ENCODE results near the gene NEMP1.

NEMP1 gene

GRCh38 chr12:57097554-57097835 is 18.9 kb upstream of the NEMP1 start:
- no peak for ATAC-seq
- Mint-ChIP-seq H3K4me1 (peaks cover 91% of the 10 kb centered on the region), H3K27me3 (no peaks in the 10 kb centered on the region), H3K9me3 (no peaks in the 10 kb centered on the region), H3K27ac (no peak overlapping the region), H3K4me3 (no peak overlapping the region)
- DNase-seq, result no peak

GRCh38 chr12:57096748-57097553 is 18.4 kb upstream of the NEMP1 start:
- Mint-ChIP-seq H3K27ac (peak overlapping the region; percentile 9 to 94), H3K4me3 (no peak overlapping the region), H3K4me1 (peaks cover 91% of the 10 kb centered on the region), H3K27me3 (no peaks in the 10 kb centered on the region), H3K9me3 (no peaks in the 10 kb centered on the region)
- no peak for ATAC-seq
- DNase-seq, result no peak

DNA sequence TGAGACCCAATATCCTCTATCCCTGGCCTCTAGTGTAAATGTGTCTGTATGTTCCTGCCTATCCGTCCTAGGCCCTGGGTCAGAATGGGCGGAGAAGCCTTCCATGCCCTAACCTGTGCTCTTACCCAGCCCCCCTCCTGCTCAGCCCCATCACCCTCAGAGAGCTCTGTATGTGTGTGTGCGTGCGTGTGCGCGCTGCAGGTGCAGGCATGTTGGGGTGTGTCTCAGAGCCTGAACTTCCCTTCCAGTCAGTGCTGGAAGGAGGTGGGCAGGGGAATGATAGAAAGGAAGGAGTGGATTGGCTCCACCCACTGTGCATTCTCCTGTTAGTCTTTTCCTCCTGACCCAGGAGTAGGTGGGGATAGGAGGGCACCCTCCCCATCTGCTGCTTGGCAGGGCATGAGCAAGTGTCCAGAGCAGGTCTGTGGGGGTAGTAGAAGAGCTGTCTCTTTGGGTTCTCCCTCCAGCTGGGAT is 17.5 kb upstream of the NEMP1 start:
- ATAC-seq (no peak), DNase-seq (no peak)
- Mint-ChIP-seq H3K27me3 (no peaks in the 10 kb centered on the region), H3K9me3 (no peaks in the 10 kb centered on the region), H3K27ac (peak overlapping the region; percentile 81 to 94), H3K4me1 (peaks cover 91% of the 10 kb centered on the region), H3K4me3 (no peak overlapping the region)

DNA sequence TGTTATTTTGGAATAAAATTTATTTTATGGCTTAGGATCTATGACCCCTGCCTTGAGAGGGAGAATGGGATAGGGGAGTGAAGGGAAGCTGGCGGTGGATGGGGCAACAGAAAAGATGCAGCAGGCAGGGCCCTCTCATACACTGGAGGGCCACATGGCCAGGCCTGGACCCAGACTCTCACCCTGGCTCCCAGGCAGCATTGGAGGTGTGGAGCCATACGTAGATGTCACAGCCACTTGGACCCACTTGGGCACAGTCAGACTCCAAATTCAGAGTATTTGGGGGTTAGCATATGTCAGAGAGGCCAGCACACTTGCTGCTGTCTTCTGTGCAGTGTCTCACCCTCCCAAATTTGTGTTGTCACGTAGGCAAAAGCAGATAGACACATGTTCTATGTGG is 16.8 kb upstream of the NEMP1 start:
- Mint-ChIP-seq H3K27ac (peak overlapping the region; percentile 67 to 94), H3K27me3 (no peaks in the 10 kb centered on the region), H3K9me3 (no peaks in the 10 kb centered on the region), H3K4me3 (peak overlapping the region in 1 of 2 donors; percentile 19), H3K4me1 (peaks cover 91% of the 10 kb centered on the region)
- DNase-seq (no peak), ATAC-seq (no peak)

GRCh38 chr12:57094208-57095160 is 15.9 kb upstream of the NEMP1 start:
- DNase-seq (no peak), ATAC-seq (no peak)
- Mint-ChIP-seq H3K9me3 (no peaks in the 10 kb centered on the region), H3K27me3 (no peaks in the 10 kb centered on the region), H3K4me3 (peak overlapping the region; percentile 89 to 93), H3K27ac (peak overlapping the region; percentile 86 to 89), H3K4me1 (peaks cover 90% of the 10 kb centered on the region)

GRCh38 chr12:57093415-57094207 is 15.0 kb upstream of the NEMP1 start:
- H3K4me1 Mint-ChIP-seq, result peaks cover 82% of the 10 kb centered on the region
- peak overlapping the region; percentile 89 to 93 for H3K4me3 Mint-ChIP-seq
- no peaks in the 10 kb centered on the region for H3K27me3 Mint-ChIP-seq
- H3K9me3 Mint-ChIP-seq, result no peaks in the 10 kb centered on the region
- peak; percentile 56 for ATAC-seq
- peak overlapping the region; percentile 94 to 95 for H3K27ac Mint-ChIP-seq
- peak; percentile 67 to 72 for DNase-seq

DNA sequence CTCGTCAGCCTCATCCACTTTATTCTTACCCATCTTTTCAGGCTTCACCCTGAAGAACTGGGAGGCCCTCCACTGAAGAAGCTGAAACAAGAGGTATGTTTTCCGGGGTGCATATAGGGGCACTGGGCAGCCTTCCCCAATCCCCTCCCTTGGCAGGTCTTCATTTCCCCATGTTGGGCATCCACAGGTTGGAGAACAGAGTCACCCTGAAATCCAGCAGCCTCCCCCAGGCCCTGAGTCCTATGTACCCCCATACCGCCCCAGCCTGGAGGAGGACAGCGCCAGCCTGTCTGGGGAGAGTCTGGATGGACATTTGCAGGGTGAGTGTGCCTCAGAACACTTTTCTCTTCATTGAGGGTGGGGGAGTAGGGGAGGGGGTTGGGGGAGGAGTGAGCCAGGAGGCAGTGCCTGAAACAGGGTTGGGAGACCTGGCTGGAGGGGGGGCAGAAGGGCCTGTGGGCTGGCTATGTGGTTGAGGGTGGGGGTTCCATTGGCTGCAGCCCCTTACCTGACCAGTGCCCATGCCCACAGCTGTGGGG is 14.4 kb upstream of the NEMP1 start:
- H3K4me1 Mint-ChIP-seq, result peaks cover 76% of the 10 kb centered on the region
- DNase-seq, result no peak
- peak overlapping the region; percentile 37 to 84 for H3K27ac Mint-ChIP-seq
- H3K27me3 Mint-ChIP-seq, result no peaks in the 10 kb centered on the region
- no peaks in the 10 kb centered on the region for H3K9me3 Mint-ChIP-seq
- peak overlapping the region; percentile 89 to 93 for H3K4me3 Mint-ChIP-seq
- ATAC-seq, result no peak

- no peaks in the 10 kb centered on the region for H3K27me3 Mint-ChIP-seq
- peak overlapping the region; percentile 37 to 84 for H3K27ac Mint-ChIP-seq
- ATAC-seq, result no peak
- no peaks in the 10 kb centered on the region for H3K9me3 Mint-ChIP-seq
- peaks cover 76% of the 10 kb centered on the region for H3K4me1 Mint-ChIP-seq
- DNase-seq, result no peak
- peak overlapping the region; percentile 89 to 93 for H3K4me3 Mint-ChIP-seq
These were observed 13.9 kb upstream of the NEMP1 start for GRCh38 chr12:57092529-57092862.

DNA sequence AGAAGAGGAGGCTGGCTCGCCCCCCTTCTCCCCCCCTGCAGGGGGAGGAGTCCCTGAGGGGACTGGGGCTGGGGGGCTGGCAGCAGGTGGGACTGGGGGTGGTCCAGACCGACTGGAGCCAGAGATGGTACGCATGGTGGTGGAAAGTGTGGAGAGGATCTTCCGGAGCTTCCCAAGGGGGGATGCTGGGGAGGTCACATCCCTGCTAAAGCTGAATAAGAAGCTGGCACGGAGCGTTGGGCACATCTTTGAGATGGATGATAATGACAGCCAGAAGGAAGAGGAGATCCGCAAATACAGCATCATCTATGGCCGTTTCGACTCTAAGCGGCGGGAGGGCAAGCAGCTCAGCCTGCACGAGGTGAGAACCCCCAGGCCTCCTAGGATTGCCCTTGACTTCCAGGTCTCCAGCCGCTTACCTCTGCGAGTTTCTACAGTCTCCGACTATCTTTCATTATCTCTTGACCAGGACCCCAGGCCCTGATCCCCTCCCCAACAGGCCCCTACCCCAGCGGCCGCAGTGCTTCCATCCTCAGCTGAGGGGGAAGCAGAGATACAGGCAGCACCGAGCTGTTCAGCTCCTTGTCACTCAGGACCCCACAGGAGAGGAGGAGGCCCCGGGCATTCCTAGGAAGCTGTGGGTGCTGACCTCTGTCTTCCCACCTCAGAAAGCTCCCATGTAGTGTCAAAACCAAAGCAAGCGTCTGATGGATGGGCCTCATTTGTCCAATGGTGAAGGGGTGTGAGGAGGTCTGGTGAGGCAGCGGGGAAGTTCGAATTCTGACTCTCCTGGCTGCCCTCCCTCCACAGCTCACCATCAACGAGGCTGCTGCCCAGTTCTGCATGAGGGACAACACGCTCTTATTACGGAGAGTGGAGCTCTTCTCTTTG is 13.3 kb upstream of the NEMP1 start:
- Mint-ChIP-seq H3K4me1 (peaks cover 73% of the 10 kb centered on the region), H3K4me3 (peak overlapping the region; percentile 89 to 93), H3K27ac (peak overlapping the region; percentile 67 to 69), H3K9me3 (no peaks in the 10 kb centered on the region), H3K27me3 (no peaks in the 10 kb centered on the region)
- DNase-seq (no peak), ATAC-seq (no peak)

DNA sequence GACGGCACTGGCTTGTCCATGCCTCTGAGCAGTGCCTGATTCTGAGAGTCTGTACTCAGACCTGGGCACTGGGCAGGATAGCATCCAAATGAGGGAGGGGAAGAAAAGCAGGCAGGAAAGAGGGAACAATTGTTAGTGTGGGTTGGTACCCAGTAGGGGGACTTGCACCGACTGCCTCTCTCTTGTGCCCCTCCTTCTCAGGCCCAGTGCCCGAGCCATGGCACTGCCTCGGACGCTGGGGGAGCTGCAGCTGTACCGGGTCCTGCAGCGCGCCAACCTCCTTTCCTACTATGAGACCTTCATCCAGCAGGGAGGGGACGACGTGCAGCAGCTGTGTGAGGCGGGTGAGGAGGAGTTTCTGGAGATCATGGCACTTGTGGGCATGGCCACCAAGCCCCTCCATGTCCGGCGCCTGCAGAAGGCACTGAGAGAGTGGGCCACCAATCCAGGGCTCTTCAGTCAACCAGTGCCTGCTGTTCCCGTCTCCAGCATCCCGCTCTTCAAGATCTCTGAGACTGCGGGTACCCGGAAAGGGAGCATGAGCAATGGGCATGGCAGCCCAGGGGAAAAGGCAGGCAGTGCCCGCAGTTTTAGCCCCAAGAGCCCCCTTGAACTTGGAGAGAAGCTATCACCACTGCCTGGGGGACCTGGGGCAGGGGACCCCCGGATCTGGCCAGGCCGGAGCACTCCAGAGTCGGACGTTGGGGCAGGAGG is 12.5 kb upstream of the NEMP1 start:
- no peak for DNase-seq
- no peak overlapping the region for H3K27ac Mint-ChIP-seq
- no peak for ATAC-seq
- no peaks in the 10 kb centered on the region for H3K9me3 Mint-ChIP-seq
- H3K4me3 Mint-ChIP-seq, result peak overlapping the region; percentile 68 to 93
- peaks cover 72% of the 10 kb centered on the region for H3K4me1 Mint-ChIP-seq
- no peaks in the 10 kb centered on the region for H3K27me3 Mint-ChIP-seq

GRCh38 chr12:57090490-57090889 is 11.9 kb upstream of the NEMP1 start:
- no peak for ATAC-seq
- H3K4me3 Mint-ChIP-seq, result peak overlapping the region; percentile 68 to 93
- no peaks in the 10 kb centered on the region for H3K9me3 Mint-ChIP-seq
- H3K27ac Mint-ChIP-seq, result no peak overlapping the region
- H3K27me3 Mint-ChIP-seq, result no peaks in the 10 kb centered on the region
- DNase-seq, result no peak
- H3K4me1 Mint-ChIP-seq, result peaks cover 72% of the 10 kb centered on the region

DNA sequence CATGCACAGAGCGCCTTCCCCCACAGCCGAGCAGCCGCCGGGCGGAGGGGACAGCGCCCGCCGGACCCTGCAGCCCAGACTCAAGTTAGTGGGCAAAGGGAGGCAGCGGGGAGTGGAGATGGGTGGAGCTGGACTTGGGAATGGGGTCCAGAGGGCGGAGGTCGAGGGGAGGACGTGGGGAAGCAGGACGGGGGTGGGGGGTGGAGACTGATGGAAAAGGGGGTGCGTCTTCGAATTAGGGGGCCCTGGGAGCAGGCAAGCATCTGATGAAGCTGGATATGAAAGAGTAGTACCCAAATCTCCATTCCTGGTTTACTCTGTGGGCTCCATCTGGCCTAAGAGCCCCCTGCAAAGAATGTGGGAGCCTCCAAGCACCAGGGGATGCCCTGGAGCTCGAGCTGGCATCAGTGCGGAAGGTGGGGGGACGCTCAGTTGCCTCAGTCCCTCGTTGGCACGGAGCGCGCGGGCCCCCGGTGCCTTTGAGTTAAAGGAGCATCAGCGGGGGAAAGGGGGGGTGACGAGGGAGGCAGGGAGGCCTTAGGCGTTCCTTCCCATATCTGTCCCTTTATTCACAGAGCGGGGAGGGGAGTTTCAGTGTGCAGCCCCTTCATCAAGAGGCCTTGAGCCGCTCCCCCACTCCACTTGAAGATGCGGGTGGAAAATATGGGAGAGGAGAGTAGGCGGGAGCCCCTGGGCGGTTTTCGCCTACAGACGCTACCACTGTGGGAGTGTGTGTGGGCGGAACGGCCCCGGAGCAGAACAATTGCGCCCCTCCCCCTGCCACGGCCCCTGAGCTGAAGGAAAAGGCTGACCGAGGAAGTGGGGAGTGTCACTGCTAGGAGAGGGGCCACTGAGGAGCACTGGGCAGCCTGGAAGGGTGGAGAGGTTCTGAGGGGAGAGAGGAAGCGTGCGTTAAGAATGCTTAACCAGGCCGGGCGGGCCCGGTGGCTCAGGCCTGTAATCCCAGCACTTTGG is 11.0 kb upstream of the NEMP1 start:
- peak overlapping the region; percentile 92 to 94 for H3K27ac Mint-ChIP-seq
- H3K9me3 Mint-ChIP-seq, result no peaks in the 10 kb centered on the region
- no peak for ATAC-seq
- DNase-seq, result peak; percentile 47 to 56
- peak overlapping the region; percentile 95 to 99 for H3K4me3 Mint-ChIP-seq
- H3K4me1 Mint-ChIP-seq, result peaks cover 72% of the 10 kb centered on the region
- no peaks in the 10 kb centered on the region for H3K27me3 Mint-ChIP-seq

Data from stimulated activated naive CD8-positive, alpha-beta T cell treated with anti-CD3 and anti-CD28 coated beads, Interleukin-15, amount 100 ng/mL, for 72 hours (primary cell).